Neural cell (in vitro differentiated cells): ENCODE measurements around the gene AFDN.

ENCODE experiments used
- EP300 ChIP-seq: fragments of 450-650 bp; conservative IDR thresholded peaks from 2 replicates; pipeline ENCODE4 v1.6.1; 2014; ENCODE audit warnings: antibody characterized with exemption, mild to moderate bottlenecking, moderate library complexity; ENCODE audit not compliant: poor library complexity, severe bottlenecking
- EZH2 ChIP-seq: fragments of 200-600, 300-800 bp; shearing (Covaris generic), sonication (generic); IDR thresholded peaks from 2 replicates; pipeline ENCODE4 v1.6.1; 2014; ENCODE audit warnings: antibody characterized with exemption, low read length, borderline replicate concordance, mild to moderate bottlenecking; ENCODE audit not compliant: insufficient read depth, poor library complexity, severe bottlenecking
- MXI1 ChIP-seq: fragments of 450-650 bp; conservative IDR thresholded peaks from 2 replicates; pipeline ENCODE4 v1.6.1; 2014; ENCODE audit warnings: antibody characterized with exemption, mild to moderate bottlenecking; ENCODE audit not compliant: poor library complexity, severe bottlenecking
- POLR2AphosphoS5 ChIP-seq: IDR thresholded peaks from 2 replicates; pipeline ENCODE4 v1.6.1; 2012
- RAD21 ChIP-seq: fragments of 450-650 bp; conservative IDR thresholded peaks from 2 replicates; pipeline ENCODE4 v1.6.1; 2014; ENCODE audit warnings: antibody characterized with exemption, mild to moderate bottlenecking, moderate library complexity
- REST ChIP-seq: IDR thresholded peaks from 2 replicates; pipeline ENCODE4 v1.6.1; 2012; ENCODE audit warnings: borderline replicate concordance
- SMC3 ChIP-seq: fragments of 450-650 bp; conservative IDR thresholded peaks from 2 replicates; pipeline ENCODE4 v1.6.1; 2014; ENCODE audit warnings: antibody characterized with exemption, mild to moderate bottlenecking, moderate library complexity; ENCODE audit not compliant: poor library complexity
- TAF1 ChIP-seq: IDR thresholded peaks from 2 replicates; pipeline ENCODE4 v1.6.1; 2012; ENCODE audit warnings: low read depth
- TF ChIP-seq, protein P1 (sequence below): fragments of 450-650 bp; IDR thresholded peaks from 2 replicates; pipeline ENCODE4 v1.5.1; 2014; ENCODE audit warnings: antibody characterized with exemption, mild to moderate bottlenecking, moderate library complexity; ENCODE audit not compliant: poor library complexity, severe bottlenecking

DNA sequence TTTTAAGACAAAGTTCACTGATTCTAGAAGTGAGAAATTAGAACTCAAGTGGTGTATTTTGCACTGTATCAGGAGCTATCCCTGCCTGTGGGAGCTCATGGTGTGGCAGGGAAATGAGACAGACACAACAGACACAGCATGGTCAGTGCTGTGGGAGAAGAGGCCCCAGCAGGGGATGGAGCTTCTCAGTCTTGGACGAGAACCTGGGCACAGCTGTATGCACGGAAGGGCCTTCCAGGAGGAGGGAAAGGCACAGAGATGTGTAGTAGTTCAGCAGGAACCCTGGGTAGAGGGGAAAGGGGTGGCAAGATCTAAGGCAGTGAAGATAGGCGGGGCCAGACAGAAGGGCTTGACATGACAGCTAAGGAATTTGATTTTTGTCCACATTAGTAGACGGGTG is 122.0 kb downstream of the AFDN start:
- TF ChIP-seq, protein P1, sequence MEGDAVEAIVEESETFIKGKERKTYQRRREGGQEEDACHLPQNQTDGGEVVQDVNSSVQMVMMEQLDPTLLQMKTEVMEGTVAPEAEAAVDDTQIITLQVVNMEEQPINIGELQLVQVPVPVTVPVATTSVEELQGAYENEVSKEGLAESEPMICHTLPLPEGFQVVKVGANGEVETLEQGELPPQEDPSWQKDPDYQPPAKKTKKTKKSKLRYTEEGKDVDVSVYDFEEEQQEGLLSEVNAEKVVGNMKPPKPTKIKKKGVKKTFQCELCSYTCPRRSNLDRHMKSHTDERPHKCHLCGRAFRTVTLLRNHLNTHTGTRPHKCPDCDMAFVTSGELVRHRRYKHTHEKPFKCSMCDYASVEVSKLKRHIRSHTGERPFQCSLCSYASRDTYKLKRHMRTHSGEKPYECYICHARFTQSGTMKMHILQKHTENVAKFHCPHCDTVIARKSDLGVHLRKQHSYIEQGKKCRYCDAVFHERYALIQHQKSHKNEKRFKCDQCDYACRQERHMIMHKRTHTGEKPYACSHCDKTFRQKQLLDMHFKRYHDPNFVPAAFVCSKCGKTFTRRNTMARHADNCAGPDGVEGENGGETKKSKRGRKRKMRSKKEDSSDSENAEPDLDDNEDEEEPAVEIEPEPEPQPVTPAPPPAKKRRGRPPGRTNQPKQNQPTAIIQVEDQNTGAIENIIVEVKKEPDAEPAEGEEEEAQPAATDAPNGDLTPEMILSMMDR, result no peak
- TF ChIP-seq POLR2AphosphoS5 (no peak), TAF1 (no peak), RAD21 (no peak), EP300 (no peak), REST (no peak), EZH2 (no peak), MXI1 (no peak), SMC3 (no peak)
